Kasumi-1 (cell line): ENCODE results near the gene FBXO9.
A peak's percentile ranks its signal among the peaks of the same experiment; 100 is the strongest.

ENCODE experiments used
- DNase-seq, 2 experiments: peaks; one replicate each; lab custom pipeline; 2025; lab: John Stamatoyannopoulos, UW

Gene FBXO9

DNA sequence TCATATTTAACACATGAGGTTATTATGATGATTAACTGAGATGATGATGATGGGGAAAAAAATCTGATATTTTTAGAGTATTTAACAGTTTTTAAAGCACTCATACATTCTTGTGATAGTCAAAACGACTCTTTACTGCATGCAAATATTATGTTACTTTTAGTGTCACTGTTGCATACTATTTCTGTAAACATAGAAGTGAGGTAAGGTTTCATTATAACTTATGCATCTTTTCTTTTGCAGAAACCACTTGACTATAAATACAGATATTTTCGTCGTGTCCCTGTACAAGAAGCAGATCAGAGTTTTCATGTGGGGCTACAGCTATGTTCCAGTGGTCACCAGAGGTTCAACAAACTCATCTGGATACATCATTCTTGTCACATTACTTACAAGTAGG, 30.1 kb downstream of the FBXO9 start:
- no peak for DNase-seq

DNA sequence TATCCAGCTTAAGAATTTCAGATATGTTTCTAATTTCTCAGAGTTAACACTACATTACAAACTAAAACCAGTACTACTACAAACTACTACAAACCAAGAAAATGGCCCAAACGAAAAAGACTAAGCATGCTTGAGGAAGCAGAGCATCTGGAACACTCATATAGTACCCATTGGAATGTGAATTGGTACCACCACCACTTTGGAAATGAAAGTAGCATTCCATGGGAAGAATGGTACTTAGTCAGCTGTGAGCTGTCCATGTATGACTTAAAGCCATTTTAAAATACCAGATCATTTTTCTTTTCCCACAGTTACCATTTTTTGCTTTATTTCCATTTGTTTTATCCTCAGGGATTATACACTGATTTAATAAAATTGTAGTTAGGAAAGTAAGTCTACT, 30.5 kb downstream of the FBXO9 start:
- DNase-seq: no peak

DNA sequence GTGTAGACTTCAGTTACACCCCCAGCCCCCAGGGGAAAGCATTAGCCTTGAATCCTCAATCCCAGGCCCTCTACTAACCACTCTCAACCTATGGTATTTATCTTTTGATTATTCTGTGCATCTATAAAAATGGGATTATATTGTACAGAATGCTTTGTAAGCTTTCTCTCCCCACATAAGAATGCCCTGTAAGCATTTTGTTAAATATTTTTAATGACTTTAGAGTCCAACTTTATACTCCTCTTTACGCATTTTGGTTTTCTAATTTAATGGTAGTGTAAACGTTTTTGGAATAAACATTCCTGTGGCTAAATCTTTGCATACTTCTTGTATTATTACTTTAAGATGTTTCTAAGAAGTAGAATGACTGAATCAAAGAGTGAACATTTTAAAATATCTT, 35.4 kb downstream of the FBXO9 start:
- DNase-seq: no peak

DNA sequence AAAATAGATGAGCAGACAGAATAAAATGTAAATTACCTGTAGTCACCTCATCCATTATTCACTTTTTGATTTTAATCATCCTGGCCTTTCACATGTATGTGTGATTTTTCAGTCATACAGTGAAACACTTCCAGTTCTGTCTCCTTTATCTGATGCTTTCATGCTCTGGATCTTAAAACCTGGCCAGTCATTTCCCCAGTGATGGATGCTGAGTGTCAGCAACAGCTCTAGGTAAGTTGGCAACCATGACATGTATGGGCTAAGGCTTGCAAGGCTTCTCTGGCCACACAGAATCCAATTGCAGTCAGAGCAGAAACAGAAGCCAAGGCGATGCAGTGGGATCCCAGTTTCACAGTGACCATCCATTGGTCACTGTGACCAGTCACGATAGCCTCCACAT, 35.8 kb downstream of the FBXO9 start:
- DNase-seq: no peak

DNA sequence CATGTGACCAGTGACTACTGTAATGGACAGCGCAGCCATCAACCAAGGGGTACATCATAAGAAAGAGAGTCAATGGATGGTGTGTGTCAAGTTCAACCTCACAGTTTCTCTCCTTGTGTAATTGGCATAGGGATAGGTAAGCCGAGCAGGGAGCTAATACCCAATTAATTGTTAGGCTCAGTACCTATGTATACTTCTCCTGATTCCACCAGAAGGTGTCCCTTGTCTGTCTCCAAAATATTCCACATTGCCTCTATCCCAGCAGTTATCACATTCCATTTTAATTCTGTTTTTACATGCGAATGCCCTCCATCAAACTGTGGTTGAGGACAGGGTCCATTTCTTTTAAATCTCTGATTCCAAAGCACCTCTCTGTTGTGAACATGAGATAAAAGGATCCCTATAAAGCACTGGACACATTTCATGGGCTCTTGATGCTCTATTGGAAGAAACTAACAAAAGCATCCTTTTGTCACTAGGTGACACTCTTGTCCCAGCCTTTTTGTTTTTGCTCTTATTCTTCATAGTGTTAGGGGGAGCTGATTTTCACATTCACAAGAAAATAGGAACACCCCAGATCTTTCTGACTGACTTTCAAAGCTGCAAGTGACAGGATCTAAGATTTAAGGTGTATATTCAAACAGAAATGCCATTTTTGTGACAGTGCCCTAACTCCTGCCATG, 38.9 kb downstream of the FBXO9 start:
- DNase-seq: peak; percentile 39 to 57

DNA sequence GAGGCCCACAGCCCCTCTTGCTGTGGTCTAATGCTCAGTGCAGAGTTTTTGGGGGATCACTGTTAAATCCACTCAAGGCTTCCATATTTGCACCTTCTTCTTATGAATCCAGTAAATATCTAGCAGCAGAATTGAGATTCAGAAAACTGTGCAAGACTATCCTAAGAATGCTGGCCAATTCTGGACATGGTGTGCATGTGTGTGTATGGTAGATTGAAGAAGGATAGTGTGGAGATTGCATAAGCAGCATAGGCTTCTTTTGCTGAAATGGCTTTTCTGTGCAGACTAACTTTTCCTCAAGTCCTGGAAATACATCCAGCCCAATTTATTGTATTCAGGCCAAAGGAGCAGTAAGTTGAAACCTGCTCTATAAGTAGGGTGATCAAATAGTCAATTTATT, 39.7 kb downstream of the FBXO9 start:
- no peak for DNase-seq

DNA sequence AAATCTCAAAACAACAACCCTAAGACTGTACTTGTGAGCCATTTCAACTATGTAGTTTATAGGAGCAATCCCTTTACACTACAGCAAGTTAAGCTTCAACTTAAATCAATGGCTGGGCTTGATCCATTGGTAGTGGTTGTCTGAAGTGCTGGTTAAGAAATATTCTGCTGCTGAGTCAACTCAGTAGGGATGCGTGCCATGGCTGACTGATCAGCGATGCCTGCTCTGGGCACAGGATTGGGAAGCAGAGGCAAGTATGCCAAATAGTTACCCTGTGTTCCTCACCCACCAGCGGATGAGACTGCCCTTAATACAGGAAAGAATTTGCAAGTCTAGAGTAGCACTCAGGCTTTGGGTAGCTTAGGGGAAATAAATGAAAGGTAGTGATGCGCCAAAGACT, 41.9 kb downstream of the FBXO9 start:
- no peak for DNase-seq

DNA sequence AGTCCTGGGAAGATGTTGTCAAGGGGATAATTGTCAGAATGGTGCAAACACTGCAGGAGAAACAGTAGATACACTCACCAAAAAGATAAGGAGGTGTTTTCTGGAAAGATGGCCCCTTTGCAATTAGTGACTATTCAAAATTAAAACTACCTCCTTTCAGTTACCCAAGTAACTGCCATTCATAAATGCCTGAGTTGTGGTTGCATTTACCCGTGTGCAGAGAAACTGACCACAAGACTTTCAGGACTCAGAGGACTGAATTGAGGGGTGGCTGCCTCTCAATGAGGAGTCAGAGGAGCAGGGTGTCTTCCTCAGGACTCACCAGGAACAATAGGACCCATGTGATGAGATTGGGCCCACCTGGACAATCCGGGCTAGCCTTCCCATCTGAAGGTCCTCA, 44.4 kb downstream of the FBXO9 start:
- DNase-seq: no peak

DNA sequence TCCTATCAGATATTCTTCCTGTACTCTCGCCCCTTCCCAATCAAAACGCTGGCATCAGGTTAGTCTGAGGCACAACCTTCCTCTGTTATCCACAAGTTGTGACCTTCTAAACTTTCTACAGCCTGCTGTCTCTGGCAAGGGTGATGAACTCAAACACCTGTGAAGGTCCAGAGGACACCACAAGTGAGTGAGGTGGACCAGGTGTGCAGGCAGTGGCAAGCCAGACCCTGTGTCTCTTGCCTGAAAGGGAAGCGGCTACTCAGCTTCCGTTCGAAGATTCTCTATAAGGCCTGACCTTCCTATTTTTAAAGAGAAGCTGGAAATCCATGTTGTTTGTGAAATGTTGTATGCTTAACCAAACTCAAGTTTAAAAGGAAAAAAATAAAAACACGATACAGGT, 46.7 kb downstream of the FBXO9 start:
- DNase-seq: no peak

DNA sequence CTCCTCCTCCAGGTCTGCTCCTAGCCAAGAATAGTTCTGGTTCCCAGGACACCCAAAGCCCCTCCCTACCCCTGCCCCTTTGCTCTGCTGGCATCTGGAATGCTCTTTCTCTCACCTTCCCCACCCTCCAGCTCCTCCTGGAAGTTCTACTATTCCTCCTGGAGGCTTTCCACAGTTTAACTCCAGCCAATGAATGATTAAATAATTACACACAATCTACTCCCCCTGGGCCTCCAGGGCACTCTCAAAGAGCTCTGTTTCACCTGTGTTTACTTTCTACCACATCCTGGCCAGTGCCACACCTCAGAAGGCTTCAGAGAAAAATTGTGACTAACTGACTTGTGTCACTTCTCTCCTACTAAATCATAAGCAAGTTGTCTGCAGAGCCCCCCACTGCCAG, 47.2 kb downstream of the FBXO9 start:
- no peak for DNase-seq

DNA sequence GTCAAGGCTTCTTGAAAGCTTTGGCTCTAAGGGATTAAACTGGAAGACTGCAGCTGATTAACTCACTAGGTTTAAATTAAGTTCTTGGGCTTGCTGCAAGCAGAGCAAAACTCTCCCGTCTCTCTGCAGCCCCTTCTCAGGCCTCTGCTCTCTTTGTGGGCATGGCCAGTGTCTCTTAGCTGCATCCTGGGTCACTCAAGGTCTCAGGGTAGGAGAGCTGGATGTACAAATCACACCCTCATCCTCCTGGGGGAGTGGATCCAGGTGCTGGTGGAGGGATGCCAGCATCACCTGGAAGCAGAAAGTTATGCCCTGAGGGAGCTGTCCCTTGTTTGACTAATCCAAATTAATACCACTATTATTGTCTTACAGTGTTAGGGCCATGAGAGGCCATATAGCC, 47.7 kb downstream of the FBXO9 start:
- DNase-seq: no peak

DNA sequence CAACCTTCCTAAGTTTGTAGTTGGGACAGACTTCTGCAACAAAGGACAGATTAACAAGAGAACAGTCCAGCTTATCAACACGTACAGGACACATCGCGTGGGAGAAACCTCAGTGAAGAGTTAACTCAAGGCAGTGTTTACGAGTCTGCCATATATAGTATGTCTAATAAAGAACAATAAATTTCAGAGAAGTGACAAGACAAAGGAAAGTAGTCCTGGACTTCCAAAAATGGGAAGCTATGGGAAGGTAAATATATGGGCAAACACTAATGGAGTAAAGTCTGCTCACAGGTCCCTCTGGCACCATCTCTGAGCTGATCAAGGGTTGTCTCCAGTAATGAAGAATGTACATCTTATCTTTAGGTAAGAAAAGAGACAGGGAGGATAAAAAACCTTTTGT, 48.5 kb downstream of the FBXO9 start:
- DNase-seq: no peak

DNA sequence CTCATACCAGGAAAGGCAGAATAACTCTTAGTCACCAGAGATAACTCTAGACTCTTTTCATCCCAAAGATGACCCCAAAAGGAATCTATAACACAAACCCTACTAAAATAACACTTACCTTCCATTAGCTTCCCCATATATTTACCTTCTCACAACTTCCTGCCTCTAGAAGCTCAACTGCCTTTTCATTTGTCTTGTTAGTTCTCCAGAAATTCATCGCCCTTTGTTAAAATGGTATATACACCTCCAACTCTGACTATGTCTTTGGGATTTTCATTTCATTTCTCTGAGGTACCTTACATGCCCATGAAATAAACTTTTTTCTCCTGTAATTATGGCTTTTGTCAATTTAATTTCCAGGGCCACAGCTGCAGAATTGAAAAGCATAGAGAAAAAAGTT, 49.9 kb downstream of the FBXO9 start:
- DNase-seq: no peak

DNA sequence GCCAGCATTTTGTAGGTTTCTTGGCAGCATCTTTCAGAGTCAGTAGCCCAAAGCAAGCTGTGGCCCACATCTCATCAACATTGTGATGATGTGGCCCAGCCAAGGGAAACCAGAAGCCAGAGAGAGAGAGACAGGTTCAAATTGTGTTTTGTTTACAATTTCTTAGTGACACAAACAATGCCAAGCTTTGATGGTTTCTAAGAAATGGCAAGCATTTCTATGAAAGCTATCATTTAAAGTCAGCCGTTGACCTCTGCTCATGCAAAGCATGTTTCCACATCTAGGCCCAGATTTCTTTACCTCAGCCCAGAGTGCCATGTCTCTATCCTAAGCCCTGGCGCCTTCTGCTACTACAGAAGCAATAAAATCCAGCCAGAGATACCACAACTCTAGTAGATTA, 50.5 kb downstream of the FBXO9 start:
- DNase-seq: no peak

DNA sequence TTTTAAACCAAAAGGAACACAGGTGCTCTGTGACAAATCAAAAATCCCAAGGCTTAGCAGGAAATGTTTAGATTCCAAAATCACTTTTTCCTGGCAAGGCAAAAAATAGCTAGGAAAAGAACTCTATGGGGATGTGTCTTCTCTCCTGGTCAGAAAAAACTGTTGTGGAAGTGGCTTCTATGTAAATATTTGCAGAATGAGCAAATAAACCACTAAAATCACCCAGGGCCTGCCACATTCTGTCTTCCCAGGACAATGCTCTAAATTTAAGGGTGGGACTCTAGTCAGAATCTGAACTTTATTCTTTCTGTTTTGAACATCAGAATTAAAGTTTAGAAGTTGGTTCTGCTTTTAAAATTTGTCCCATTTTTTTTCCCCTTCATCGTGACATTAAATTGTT, 54.1 kb downstream of the FBXO9 start:
- no peak for DNase-seq

DNA sequence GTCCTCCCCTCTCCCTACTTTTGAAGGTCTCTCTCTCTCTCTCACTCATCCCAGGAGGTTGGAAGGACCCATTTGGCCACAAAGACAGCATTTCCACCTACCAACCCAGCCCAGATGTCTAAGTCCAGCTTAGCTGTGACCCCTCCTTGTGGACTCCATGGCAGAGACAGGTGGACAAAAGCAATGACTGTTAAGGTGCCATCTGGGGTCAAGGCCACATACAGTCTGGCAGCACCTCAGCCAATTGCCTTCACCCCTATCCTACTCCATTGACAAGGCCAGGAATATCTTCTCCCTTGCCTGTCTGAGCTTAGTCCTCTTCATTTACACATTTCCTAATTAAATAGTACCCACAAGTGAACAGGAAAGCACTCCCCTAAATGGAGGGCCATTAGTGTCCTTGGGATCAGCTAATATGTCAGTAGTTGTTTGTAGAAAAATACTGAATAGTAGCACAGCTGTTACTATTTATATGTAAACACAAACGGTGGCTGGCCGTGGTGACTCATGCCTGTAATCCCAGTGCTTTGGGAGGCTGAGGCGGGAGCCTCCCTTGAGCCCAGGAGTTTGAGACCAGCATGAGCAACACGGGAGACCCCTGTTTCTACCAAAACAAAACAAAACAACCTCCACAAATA, 54.7 kb downstream of the FBXO9 start:
- no peak for DNase-seq

DNA sequence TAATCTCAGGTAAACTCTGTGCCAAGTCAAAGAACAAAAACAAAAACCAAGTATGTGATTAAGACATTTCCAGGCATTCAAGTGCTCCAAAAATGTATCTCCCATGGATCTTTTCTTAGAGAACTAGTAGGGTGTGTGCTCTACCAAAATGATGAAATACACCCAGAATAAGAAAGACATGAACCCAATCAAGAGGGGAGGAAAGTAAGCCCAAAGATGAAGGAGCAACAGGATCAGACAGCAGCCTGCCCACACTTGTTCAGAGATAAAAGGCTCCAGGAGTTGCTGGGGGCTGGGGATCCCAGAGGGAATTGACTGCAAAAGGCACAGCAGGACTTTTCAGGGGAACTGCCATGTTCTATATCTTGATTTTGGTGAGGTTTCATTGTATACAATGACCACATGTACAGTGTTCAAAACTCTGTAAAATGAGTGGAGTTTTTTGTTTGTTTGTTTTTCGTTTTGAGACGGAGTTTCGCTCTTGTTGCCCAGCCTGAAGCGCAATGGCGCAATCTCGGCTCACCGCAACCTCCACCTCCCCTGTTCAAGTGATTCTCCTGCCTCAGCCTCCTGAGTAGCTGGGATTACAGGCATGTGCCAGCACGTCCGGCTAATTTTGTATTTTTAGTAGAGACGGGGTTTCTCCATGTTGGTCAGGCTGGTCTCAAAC, 59.1 kb downstream of the FBXO9 start:
- no peak for DNase-seq

DNA sequence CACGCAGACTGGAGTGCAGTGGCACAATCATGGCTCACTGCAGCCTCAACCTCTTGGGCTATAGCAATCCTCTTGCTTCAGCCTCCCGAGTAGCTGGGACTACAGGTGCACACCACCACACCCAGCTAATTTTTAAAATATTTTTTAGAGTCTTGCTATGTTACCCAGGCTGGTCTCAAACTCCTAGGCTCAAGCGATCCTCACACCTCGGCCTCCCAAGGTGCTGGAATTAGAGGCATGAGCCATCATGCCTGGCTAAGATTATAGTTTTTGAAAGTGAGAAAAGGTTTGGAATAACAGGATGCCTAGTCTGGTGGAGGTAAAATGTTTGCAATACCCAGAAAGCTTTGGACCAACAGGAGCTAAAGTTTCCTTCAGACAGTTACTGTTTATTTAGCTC, 60.1 kb downstream of the FBXO9 start:
- no peak for DNase-seq

DNA sequence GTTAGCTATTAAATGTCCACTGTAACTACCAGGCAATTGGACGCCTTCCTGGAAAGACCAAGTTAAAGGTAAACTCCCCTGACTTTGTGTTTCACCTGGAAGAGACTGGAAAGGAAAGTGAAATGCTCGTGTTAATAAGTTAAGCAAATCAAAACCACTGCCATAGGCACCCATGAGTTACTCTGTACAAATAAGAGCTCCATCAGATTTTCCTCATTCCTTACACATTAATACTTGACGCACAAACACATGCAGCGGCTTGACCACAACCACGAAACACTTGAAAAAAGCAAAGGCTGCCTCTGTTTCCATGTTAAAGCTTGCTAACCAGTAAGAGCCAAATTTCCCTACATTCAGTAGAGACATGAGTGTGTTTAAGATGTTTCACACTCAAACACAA, 63.6 kb downstream of the FBXO9 start:
- no peak for DNase-seq

DNA sequence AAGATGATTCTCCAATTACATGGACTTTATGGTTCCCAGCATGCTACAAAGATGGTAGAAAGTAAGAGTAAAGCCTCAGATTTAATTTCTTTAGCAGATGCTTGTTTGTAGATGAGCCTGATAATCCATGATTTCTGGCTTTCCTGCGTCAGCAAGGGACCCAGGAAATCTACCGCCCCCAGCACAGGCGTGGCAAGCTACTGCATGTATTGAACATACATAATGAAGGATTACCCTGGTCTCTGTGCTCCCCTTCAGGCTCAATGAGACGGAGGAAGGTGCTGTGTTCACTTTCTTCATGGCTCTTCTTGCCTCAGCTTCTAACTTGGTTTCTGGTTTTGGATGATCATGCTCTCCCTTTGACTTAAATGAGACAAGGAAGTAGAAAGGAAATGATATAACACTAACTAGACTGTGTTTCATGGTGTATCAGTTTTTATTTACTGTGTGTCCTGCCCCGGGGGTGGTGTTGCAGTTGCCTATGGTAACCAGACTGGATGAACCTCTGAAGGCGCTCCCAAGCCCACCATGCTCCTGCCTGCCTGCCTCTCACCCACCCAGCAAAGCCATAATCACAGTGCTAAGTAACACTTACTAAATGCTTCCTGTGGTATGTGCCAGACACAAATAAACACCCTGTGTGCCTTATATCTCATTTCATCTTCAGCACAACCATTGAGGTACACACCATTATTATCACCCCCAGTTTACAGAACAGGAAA, 65.5 kb downstream of the FBXO9 start:
- no peak for DNase-seq

DNA sequence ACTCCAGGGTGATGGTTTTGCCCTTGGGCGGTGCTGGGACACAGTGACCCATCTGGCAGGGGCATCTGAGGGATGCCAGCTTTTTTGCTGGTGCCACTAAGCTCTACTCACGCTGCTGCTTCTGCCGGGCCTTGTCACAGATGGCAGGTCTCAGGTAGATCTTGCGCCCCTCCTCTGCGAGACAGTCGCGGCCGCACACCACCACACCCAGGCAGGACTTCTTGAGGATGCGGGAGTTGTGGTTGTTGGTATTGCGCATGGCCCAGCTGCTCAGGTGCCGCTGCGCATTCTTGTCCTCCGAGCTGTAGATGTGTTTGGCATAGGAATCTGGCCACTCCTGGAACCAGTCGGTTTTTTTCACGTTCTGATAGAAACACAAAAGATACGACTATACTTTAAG, 68.8 kb downstream of the FBXO9 start:
- no peak for DNase-seq

DNA sequence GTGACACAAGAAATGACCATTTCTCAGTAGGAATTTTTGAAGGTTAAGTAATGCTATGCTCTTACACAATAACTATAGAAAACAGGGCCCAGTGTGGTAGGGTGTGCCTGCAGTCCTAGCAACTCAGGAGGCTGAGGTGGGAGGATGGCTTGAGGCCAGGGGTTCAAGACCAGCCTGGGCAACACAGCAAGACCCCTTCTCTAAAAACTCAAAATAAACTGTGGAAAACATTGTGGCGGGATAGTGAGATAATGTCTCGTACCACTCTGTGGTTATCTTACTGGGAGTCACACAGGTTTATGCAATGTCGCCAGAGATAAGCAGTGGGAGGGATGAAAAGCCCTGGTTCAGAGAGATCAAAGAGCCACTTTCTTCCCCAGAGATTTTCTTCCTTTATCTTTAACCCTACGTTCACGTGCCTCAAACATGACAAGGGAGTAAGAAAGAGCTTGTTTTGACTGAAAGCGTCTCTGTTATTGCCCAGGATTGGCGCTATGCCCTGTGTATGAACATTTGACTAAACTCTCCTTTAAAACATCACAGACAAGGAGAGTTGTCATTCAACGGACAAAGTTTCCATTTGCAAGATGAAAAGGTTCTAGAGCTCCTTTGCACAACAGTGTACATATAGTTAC, 69.5 kb downstream of the FBXO9 start:
- DNase-seq: no peak
